ENCODE results near the gene AP5S1. TPM values are rescaled to one million over a fixed set of nuclear protein-coding genes. Genes with fewer than 3 reads are reported as not detected.

AP5S1 gene
- polyA plus RNA-seq, 1 donor from 2014 or later = 11.3 TPM

DNA sequence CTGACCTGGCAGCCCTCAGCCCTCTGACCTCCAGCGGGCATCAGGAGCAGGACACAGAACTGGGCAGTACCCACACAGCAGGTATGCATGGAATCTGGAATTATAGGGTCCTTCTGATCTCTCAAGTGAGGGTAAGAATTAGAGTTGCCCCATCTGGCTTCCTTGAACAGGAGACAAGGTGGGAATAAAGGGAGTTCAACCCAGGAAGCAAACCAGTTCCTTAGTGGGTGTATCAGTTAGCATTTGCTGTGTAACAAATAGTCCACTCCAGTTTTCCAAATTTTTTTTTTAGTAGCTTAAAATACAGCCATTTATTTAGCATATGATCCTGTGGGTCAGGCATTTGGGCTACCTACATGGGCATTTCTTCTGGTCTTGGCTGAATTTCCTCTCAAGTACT is 42.0 kb downstream of the AP5S1 start:
- H3K36me3 ChIP-seq (ENCODE audit: insufficient read depth, low read length) = peaks cover 8% of the 10 kb centered on the region
- H3K4me2 ChIP-seq (ENCODE audit: low read length) = no peak overlapping the region
- no peak overlapping the region for H2AFZ ChIP-seq (ENCODE audit: low read depth, low read length)
- no peaks in the 10 kb centered on the region for H3F3A ChIP-seq (ENCODE audit: insufficient read depth, low read length, poor library complexity, severe bottlenecking)
- no peaks in the 10 kb centered on the region for H3K9me2 ChIP-seq (ENCODE audit: insufficient read depth, low read length)
- TF ChIP-seq, protein P1, sequence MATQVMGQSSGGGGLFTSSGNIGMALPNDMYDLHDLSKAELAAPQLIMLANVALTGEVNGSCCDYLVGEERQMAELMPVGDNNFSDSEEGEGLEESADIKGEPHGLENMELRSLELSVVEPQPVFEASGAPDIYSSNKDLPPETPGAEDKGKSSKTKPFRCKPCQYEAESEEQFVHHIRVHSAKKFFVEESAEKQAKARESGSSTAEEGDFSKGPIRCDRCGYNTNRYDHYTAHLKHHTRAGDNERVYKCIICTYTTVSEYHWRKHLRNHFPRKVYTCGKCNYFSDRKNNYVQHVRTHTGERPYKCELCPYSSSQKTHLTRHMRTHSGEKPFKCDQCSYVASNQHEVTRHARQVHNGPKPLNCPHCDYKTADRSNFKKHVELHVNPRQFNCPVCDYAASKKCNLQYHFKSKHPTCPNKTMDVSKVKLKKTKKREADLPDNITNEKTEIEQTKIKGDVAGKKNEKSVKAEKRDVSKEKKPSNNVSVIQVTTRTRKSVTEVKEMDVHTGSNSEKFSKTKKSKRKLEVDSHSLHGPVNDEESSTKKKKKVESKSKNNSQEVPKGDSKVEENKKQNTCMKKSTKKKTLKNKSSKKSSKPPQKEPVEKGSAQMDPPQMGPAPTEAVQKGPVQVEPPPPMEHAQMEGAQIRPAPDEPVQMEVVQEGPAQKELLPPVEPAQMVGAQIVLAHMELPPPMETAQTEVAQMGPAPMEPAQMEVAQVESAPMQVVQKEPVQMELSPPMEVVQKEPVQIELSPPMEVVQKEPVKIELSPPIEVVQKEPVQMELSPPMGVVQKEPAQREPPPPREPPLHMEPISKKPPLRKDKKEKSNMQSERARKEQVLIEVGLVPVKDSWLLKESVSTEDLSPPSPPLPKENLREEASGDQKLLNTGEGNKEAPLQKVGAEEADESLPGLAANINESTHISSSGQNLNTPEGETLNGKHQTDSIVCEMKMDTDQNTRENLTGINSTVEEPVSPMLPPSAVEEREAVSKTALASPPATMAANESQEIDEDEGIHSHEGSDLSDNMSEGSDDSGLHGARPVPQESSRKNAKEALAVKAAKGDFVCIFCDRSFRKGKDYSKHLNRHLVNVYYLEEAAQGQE (IDR thresholded peaks at IDR 0.05; ENCODE audit: borderline replicate concordance) = no peak
- TF ChIP-seq MXI1 (conservative IDR thresholded peaks at IDR 0.05; ENCODE audit: poor library complexity, severe bottlenecking) (no peak), RAD21 (conservative IDR thresholded peaks at IDR 0.05) (no peak), TAF1 (IDR thresholded peaks at IDR 0.05; ENCODE audit: low read depth) (no peak), EZH2 (IDR thresholded peaks at IDR 0.05; ENCODE audit: borderline replicate concordance, insufficient read depth, low read length, poor library complexity, severe bottlenecking) (no peak), EP300 (conservative IDR thresholded peaks at IDR 0.05; ENCODE audit: poor library complexity, severe bottlenecking) (no peak)
- TF ChIP-seq, protein P2, sequence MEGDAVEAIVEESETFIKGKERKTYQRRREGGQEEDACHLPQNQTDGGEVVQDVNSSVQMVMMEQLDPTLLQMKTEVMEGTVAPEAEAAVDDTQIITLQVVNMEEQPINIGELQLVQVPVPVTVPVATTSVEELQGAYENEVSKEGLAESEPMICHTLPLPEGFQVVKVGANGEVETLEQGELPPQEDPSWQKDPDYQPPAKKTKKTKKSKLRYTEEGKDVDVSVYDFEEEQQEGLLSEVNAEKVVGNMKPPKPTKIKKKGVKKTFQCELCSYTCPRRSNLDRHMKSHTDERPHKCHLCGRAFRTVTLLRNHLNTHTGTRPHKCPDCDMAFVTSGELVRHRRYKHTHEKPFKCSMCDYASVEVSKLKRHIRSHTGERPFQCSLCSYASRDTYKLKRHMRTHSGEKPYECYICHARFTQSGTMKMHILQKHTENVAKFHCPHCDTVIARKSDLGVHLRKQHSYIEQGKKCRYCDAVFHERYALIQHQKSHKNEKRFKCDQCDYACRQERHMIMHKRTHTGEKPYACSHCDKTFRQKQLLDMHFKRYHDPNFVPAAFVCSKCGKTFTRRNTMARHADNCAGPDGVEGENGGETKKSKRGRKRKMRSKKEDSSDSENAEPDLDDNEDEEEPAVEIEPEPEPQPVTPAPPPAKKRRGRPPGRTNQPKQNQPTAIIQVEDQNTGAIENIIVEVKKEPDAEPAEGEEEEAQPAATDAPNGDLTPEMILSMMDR (IDR thresholded peaks at IDR 0.05; ENCODE audit: poor library complexity, severe bottlenecking) = no peak
- no peak overlapping the region for H3K9ac ChIP-seq (ENCODE audit: low read length)
- H3K27me3 ChIP-seq (ENCODE audit: insufficient read depth, low read depth, low read length) = no peaks in the 10 kb centered on the region
- H4K20me1 ChIP-seq (ENCODE audit: insufficient read depth) = no peaks in the 10 kb centered on the region
- H3K27ac ChIP-seq (ENCODE audit: low read length) = no peak overlapping the region
- no peaks in the 10 kb centered on the region for H3K79me2 ChIP-seq (replicated peaks; ENCODE audit: insufficient read depth, low read length)
- no peaks in the 10 kb centered on the region for H3K9me3 ChIP-seq (ENCODE audit: low read length)
- no peak overlapping the region for H3K4me3 ChIP-seq (ENCODE audit: low read length)

DNA sequence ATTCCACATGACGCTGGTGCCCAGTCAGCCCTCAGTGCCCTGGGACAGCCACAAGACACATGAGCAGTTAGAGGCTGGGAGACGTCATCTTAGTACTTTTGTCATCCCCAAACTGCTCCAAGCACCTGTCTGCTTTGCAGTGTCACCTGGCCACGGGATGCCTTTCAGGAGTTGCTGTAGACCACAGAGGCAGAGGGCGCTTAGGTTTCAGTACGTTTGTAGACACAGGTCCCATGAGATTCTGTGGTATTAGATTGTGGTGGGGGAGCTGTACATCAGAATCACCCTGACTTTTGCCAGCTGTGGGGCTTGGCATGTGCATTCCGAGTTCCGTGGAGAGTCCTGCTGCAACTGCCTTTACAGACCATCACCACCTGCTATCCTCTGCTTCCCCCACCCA is 43.0 kb downstream of the AP5S1 start:
- no peaks in the 10 kb centered on the region for H3K9me2 ChIP-seq (ENCODE audit: insufficient read depth, low read length)
- H2AFZ ChIP-seq (ENCODE audit: low read depth, low read length) = no peak overlapping the region
- no peak overlapping the region for H3K27ac ChIP-seq (ENCODE audit: low read length)
- TF ChIP-seq SMC3 (conservative IDR thresholded peaks at IDR 0.05; ENCODE audit: poor library complexity) = no peak
- TF ChIP-seq, protein P1 (IDR thresholded peaks at IDR 0.05; ENCODE audit: borderline replicate concordance) = no peak
- TF ChIP-seq POLR2AphosphoS5 (IDR thresholded peaks at IDR 0.05) = no peak
- TF ChIP-seq, protein P2 (IDR thresholded peaks at IDR 0.05; ENCODE audit: poor library complexity, severe bottlenecking) = no peak
- TF ChIP-seq EZH2 (IDR thresholded peaks at IDR 0.05; ENCODE audit: borderline replicate concordance, insufficient read depth, low read length, poor library complexity, severe bottlenecking) = no peak
- TF ChIP-seq MXI1 (conservative IDR thresholded peaks at IDR 0.05; ENCODE audit: poor library complexity, severe bottlenecking) = no peak
- TF ChIP-seq EP300 (conservative IDR thresholded peaks at IDR 0.05; ENCODE audit: poor library complexity, severe bottlenecking) = no peak
- TF ChIP-seq TAF1 (IDR thresholded peaks at IDR 0.05; ENCODE audit: low read depth) = no peak
- no peak for TF ChIP-seq RAD21 (conservative IDR thresholded peaks at IDR 0.05)
- H4K20me1 ChIP-seq (ENCODE audit: insufficient read depth) = no peaks in the 10 kb centered on the region
- no peak overlapping the region for H3K4me2 ChIP-seq (ENCODE audit: low read length)
- H3K79me2 ChIP-seq (replicated peaks; ENCODE audit: insufficient read depth, low read length) = no peaks in the 10 kb centered on the region
- H3K36me3 ChIP-seq (ENCODE audit: insufficient read depth, low read length) = peaks cover 8% of the 10 kb centered on the region
- H3K27me3 ChIP-seq (ENCODE audit: insufficient read depth, low read depth, low read length) = no peaks in the 10 kb centered on the region
- no peaks in the 10 kb centered on the region for H3K9me3 ChIP-seq (ENCODE audit: low read length)
- no peaks in the 10 kb centered on the region for H3F3A ChIP-seq (ENCODE audit: insufficient read depth, low read length, poor library complexity, severe bottlenecking)
- H3K4me3 ChIP-seq (ENCODE audit: low read length) = no peak overlapping the region
- no peak overlapping the region for H3K9ac ChIP-seq (ENCODE audit: low read length)
